ENCODE measurements around the gene ABHD6.
"Not testable (repeated sequence)": the region's sequence is repeated elsewhere in the genome, so short reads cannot be mapped to it uniquely, and the experiment has no call there.

ABHD6 gene

DNA sequence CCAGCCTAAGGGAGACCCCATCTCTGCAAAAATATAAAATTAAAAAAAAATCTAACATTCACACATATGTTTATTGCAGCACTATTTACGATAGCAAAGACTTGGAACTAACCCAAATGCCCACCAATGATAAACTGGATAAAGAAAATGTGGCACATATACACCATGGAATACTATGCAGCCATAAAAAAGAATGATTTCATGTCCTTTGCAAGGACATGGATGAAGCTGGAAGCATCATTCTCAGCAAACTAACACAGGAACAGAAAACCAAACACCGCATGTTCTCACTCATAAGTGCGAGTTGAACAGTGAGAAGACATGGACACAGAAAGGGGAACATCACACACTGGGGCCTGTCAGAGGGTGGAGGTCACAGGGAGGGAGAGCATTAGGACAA is 35.8 kb downstream of the ABHD6 start:
- FAIRE-seq; DNase-seq (ENCODE audit: low spot score): not testable (repeated sequence)

DNA sequence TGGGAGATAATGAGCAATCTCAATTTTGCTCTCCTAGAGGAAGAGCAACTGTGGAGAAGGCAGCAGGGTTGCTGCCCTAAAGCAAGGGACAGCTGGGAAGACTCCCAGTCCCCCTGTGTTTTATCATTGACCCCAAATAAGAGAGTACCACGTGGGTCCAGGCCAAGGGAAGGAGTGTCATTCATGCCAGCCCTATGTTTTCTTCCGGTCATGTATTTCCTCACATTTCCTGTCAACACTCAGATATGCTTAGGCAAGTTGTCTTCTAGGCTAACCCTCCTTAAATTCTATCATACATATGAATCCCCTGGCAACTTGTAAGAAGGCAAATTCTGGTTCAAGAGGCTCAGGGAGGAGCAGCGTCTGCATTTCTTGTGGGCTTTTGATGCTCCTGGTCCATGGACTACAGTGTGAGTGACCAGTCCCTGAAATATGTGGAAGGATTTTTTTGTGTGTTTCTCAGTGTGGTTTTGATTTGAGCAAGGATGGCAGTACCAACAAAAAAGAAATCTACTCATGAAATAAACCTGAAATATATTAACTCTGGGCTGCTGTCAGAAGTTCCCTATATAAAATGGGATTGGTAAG is 36.5 kb downstream of the ABHD6 start:
- DNase-seq (ENCODE audit: low spot score): no peak
- FAIRE-seq: no peak

DNA sequence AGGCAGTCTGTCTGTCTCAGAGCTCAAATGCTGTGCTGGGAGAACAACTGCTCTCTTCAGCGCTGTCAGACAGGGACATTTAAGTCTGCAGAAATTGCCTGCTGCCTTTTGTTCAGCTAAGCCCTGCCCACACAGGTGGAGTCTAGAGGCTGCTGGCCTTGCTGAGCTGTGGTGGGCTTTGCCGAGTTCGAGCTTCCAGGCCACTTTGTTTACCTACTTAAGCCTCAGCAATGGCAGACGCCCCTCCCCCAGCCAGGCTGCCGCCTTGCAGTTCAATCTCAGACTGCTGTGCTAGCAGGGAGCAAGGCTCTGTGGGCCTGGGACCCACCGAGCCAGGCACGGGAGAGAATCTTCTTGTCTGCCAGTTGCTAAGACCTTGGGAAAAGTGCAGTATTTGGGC is 43.5 kb downstream of the ABHD6 start:
- FAIRE-seq: no peak

DNA sequence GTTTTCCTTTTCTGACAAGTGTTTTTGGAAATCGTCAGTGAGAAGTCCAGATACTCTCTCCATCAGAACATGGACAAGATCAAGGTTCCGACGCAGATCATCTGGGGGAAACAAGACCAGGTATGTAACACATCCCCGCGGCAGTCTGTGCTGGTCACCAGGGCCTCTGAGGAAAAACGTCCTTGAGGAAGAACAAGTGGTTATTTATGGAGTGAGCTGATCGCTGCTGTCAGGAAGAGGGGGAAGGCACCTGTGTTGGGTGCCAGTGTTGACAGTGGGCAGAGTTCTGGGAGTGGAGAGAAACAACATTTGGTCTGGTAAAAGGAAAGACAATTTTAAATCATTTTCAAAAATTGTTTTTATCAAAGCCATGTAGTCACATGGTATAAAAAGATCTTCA is 47.7 kb downstream of the ABHD6 start:
- DNase-seq (ENCODE audit: low spot score): no peak
- FAIRE-seq: no peak

More for the DNA sequence above, 43.5 kb downstream of the ABHD6 start:
- no peak for DNase-seq (ENCODE audit: low spot score)

DNA sequence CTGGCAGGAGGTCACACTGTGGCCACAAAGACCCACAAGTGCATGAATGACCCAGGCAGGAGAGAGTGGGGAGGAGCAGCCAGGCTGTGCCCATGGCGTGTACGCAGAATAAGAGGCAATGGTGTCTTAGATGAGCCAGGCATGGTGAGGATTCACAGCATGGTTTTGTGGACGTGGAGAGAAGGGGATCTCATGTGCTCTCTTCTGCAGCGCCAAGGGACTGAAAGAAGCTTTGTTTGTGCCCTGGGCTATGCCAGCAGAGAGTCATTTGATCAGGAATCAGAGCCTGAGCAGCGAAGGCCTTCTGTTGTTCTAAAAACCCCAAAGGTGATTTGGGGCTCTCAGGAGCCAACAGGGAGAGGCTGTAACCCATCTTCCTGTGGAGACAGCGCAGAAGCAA is 49.8 kb downstream of the ABHD6 start:
- FAIRE-seq (no peak), DNase-seq (ENCODE audit: low spot score) (no peak)

DNA sequence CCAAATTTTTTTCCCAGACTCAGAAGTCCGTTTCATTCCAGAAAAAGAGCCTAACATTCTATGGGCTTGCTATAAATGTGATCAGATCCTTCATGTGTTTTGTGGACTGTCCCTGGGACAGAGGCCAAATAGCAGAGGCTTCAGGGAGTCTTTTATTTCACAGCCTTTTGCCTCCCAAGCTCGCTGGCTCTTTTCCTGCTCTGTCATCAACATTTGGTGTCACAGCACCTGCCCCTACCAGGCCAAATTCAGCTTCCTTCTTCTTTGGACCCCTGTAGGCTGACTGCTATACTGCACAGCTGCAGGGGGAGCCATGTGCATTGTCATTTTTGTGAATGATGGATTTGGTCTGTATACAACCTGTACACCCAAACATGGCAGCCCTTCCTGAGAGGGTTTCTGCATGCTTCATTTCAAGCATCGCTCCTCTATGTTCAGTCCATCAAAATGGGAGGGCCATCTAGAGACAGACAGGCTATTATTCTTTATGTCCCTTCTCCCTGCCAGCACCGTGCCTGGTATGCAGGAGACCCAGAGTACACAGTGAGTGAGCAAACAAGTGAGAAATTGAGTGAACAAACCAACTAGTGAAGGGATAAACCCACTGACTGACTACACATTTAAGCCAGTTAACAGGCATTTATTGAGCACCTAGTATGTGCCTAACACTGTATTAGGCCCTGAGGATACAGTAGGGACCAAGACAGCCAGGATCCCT is 50.6 kb downstream of the ABHD6 start:
- DNase-seq (ENCODE audit: low spot score): no peak
- FAIRE-seq: no peak

DNA sequence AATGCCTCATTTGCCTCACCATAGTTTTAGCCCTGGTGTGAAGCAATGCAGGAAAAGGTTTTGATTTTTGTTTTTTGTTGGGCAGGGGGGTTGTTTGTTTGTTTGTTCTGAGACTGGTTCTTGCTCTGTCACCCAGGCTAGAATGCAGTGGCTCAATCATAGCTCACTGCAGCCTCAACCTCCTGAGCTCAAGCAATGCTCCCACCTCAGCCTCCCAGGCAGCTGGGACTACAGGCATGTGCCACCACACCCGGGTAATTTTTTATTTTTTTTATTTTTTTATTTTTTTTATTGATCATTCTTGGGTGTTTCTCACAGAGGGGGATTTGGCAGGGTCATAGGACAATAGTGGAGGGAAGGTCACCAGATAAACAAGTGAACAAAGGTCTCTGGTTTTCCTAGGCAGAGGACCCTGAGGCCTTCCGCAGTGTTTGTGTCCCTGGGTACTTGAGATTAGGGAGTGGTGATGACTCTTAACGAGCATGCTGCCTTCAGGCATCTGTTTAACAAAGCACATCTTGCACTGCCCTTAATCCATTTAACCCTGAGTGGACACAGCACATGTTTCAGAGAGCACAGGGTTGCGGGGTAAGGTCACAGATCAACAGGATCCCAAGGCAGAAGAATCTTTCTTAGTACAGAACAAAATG is 51.5 kb downstream of the ABHD6 start:
- not testable (repeated sequence) for FAIRE-seq; DNase-seq (ENCODE audit: low spot score)

DNA sequence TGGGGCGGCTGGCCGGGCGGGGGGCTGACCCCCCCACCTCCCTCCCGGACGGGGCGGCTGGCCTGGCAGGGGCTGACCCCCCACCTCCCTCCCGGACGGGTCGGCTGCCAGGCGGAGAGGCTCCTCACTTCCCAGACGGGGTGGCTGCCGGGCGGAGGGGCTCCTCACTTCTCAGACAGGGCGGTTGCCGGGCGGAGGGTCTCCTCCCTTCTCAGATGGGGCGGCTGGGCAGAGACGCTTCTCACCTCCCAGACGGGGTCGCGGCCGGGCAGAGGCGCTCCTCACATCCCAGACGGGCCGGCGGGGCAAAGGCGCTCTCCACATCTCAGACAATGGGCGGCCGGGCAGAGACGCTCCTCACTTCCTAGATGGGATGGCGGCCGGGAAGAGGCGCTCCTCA is 52.9 kb downstream of the ABHD6 start:
- FAIRE-seq; DNase-seq (ENCODE audit: low spot score): not testable (repeated sequence)

DNA sequence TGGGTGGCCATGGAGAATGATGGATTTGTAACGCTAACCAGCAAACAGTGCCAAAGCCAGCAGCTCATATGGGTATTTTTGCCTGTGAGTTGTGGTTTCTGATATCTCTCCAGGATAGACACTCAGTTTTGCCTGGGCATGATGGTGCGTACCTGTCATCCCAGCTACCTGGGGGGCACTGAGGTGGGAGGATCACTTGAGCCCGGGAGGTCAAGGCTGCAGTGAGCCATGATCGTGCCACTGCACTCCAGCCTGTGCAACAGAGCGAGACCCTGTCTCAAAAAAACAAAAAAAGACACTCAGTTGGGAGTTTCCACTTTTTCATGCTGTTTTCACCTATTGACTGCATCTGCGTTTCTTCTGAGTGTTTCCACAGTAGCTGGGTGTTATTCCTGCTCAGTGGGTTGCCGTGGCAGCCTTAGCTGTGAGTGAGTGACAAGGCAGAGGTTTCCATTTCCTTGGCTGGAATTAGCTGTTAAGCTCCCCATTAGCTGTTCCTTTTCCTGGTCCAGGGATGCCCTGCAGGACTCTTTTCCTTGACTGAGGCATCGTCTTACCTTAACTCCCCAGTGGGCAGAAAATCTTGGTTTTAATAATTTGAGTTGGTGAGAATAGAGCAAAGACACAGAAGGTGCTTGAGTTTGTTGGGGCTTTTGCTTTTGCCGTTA is 54.2 kb downstream of the ABHD6 start:
- DNase-seq (ENCODE audit: low spot score) (no peak), FAIRE-seq (no peak)

DNA sequence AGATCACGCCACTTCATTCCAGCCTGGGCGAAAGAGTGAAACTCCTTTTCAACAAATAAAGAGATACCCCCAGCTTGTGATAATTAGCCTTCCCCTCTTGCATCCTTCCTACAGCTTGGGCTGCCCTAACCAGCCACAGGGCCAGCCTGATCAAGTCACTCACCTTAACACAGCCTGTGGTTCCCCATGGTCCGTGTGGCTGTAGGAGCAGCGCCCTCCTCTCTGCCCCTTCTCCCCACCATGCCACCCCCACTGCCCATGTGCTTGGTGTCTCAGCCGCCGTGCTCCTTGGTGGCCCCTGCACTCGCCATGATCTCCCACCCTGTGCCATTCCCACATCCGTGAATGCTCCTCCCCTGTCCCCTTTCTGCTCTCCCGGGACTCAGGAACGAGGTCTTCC is 55.3 kb downstream of the ABHD6 start:
- no peak for DNase-seq (ENCODE audit: low spot score)
- no peak for FAIRE-seq

DNA sequence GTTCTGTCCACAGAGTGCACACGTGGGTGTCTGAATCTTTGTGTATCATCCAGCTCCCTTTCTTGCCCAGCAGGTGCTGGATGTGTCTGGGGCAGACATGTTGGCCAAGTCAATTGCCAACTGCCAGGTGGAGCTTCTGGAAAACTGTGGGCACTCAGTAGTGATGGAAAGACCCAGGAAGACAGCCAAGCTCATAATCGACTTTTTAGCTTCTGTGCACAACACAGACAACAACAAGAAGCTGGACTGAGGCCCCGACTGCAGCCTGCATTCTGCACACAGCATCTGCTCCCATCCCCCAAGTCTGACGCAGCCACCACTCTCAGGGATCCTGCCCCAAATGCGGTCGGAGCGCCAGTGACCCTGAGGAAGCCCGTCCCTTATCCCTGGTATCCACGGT is 55.9 kb downstream of the ABHD6 start:
- DNase-seq (ENCODE audit: low spot score): no peak
- no peak for FAIRE-seq

DNA sequence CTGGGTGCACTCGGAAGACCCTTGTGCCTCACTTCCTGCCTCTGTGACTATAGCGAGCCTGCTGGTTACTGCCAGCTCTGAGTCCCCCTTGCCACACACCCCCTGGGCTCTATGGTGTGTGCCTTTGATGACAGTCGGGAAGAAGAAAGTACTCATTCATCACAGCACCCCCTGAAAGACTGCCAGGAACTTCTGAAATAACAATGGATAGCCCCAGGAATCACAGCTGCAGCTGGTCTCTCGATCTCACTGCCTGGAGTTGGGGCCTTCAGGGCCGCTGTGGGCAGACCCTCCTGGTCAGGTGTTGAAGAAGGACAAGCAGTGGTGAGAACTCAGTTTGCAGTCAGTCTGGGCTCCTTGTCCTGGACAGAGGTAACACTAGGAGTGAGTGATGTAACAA is 58.7 kb downstream of the ABHD6 start:
- FAIRE-seq (no peak), DNase-seq (ENCODE audit: low spot score) (no peak)

DNA sequence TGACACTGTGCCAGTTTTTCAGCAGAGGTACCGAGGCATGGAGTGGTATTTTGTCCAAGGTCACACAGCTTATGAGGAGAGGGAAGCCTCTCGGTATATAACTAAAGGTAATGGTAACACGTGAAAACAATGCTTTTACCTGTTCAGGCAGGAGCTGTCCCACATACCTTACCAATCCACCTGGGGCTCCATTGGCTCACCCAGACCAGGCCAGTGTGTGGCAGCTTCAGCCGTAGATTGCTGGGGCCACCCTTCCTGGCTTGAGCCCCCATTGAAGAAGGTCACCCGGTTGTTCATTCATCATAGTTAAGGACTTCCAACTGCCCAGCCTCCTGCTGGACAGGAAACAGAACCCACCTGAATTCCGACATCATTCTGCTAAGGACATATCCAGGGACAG is 59.3 kb downstream of the ABHD6 start:
- FAIRE-seq (no peak), DNase-seq (ENCODE audit: low spot score) (no peak)

DNA sequence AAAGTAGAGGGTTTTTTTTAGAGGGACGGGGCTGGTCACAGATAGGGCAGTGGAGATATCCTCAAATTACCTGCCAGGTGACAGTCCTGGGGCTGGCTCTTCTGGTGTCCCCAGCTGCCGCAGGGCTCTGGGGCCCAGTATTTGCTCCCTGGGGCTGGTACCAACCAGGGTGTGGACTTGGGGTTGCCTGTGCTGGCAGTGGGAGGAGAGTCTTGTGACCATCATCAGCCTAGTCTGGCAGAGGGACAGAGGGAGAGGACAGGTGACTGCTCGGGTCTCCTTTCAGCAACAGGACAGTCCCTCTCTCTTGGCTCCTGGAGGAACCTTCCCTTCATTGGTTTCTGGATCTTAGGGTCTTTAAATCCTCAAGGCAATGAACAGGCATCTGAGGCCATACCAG is 60.6 kb downstream of the ABHD6 start:
- DNase-seq (ENCODE audit: low spot score) (no peak), FAIRE-seq (no peak)

DNA sequence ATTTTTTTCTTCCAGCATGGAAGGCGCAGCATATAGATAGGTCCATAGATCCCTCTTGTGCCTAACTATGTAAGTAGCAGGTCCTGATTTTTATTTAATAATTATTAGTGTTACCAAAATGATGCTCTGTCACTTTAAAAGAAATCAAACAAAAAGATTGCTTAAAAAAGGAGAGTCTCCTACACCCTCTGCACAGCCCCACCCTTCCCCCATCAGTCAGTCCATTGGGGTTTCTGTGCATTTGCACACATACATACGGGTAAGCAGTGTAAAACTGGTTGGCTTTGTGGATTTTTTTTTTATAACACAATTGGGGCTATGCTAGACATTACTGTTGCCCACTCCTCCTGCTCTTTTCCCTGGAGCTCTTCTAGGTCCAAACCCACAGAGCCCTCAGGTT is 61.5 kb downstream of the ABHD6 start:
- no peak for DNase-seq (ENCODE audit: low spot score)

DNA sequence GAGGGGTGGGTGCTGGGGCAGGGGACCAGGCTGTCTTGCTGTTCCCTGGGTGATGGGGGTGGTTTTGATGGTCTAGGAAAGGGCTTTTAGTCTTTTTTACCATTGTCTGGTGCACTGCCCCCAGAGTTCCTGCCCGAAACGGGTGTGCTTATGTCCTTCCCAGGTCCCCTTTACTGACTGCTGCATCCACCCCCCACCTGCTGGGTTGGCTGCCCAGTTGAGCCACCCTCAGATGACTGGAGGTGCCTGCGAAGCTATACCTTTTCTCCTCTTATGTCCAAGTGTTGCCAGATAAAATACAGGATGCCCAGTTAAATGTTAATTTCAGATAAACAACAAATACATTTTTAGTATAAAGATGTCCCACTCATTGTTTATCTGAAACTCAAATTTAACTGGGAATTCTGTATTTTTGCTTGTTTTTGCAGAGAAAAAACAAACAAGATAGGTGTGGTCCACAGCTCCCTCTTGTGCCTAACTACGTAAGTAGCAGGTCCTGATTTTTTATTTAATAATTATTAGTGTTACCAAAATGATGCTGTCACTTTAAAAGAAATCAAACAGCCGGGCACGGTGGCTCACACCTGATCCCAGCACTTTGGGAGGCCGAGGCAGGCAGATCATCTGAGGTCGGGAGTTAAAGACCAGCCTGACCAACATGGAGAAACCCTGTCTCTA is 62.4 kb downstream of the ABHD6 start:
- FAIRE-seq: no peak
- peak; percentile 33 for DNase-seq (ENCODE audit: low spot score)

More for the DNA sequence above, 61.5 kb downstream of the ABHD6 start:
- FAIRE-seq: no peak

DNA sequence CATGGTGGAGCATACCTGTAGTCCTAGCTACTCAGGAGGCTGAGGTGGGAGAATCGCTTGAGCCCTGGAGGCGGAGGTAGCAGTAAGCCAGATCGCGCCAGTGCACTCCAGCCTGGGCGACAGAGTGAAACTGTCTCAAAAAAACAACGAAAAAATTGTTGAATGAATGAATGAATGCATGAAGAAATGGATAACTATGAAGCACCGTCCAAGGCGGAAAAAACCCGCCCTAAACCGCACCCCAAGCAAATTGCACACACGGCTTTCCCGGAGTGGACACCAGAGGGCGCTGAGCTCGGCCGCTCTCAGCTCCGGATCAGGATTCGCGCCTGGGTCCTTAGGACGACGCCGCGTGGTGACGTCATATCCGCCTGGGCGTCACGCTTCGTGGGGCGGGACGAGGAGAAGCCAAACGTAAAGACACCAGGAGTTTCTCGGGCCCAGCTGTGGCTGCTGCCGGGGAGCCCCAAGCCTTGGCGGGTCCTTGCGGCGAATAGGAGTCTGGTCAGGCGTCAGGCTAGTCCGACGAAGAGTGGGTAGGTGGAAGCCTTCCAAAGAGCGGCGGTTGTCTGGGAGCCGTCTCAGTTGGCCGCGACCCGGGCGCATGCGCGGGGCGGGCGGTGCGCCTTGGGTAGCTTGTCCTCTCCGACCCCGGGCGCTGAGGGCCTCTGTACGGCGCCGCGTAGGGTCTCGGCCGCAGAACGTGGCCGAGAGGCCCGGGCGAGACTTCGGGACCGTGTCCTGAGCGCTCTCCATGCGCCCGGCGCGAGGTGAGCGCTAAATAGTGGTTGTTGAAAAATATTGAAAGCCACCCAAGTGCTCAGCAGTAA is 68.5 kb downstream of the ABHD6 start, which contains the start of the genes HTD2 and RPP14:
HTD2 (plus strand) TSS at position 639 of the 830 bp plus-strand sequence. CDS start 11,094 bp downstream, outside the sequence.
RPP14 (plus strand) TSS at position 364 of the 830 bp plus-strand sequence. CDS start 4,085 bp downstream, outside the sequence.
- DNase-seq (ENCODE audit: low spot score) (peak; percentile 97), FAIRE-seq (peak; percentile 50)

DNA sequence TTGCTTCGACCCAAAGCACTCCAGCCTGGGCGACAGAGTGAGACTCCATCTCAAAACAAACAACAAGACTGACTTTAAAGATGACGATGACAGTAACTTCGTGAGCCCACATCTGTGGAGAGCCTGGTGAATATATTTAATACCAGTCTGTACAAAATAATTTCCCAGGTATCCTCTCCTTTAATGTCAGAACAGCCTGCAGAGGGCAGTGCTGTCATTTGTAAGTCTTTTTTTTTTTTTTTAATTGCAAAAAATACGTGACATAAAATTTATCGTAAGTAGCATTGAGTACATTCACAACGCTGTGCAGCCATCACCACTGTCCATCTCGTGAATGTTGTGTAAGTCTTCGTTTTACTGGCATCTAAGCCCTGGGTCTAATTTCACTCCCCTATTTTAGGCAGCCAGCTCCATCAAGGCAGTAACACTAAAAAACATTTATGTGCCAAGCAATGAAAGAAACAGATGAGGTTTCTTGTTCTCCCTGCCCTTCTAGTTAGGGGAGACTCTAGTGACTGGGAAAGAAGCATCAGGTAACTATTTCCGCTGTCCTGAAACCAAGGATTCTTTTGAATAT is 70.1 kb downstream of the ABHD6 start:
- FAIRE-seq (no peak), DNase-seq (ENCODE audit: low spot score) (peak; percentile 44)

DNA sequence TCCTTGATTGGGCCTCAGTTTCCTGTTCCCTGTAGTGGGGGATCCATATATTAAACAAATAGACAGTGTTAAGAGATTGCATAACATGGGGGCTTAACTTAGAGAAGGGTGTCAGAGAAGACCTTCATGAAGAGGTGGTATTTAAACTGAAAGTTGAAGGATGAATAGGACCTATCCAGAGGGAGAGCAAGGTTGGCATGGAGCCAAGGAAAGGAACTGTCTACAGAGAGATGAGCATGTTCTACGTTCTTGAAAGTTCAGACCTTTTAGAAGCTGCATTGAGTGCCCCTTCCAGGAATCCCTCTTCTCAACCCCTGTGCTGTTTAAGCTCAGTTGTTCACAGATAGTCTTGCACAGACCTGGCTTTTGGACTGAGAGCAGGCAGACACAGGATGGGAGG is 71.1 kb downstream of the ABHD6 start:
- FAIRE-seq (no peak), DNase-seq (ENCODE audit: low spot score) (no peak)

DNA sequence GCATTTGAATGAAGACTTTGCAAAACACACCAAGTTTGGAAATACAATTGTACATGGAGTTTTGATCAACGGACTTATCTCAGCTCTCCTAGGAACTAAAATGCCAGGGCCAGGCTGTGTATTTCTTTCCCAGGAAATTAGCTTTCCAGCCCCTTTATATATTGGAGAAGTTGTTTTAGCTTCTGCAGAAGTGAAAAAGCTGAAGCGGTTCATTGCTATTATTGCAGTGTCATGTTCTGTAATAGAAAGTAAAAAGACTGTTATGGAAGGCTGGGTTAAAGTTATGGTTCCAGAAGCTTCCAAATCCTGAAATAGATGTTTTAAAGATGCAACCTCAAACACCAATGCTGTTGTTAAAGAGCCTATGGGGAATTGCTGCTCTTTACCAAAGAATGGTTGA is 80.2 kb downstream of the ABHD6 start:
- DNase-seq (ENCODE audit: low spot score): no peak
- FAIRE-seq: no peak
